NCI-H2081 treated with DMSO at 0.1 percent for 48 hours (cell line): ENCODE measurements around the gene CR2.
"Not testable (repeated sequence)": the region's sequence is repeated elsewhere in the genome, so short reads cannot be mapped to it uniquely, and the experiment has no call there.

Experiments
- DNase-seq: peaks from one replicate; lab custom pipeline; 2025; lab: John Stamatoyannopoulos, UW

The CR2 gene

DNA sequence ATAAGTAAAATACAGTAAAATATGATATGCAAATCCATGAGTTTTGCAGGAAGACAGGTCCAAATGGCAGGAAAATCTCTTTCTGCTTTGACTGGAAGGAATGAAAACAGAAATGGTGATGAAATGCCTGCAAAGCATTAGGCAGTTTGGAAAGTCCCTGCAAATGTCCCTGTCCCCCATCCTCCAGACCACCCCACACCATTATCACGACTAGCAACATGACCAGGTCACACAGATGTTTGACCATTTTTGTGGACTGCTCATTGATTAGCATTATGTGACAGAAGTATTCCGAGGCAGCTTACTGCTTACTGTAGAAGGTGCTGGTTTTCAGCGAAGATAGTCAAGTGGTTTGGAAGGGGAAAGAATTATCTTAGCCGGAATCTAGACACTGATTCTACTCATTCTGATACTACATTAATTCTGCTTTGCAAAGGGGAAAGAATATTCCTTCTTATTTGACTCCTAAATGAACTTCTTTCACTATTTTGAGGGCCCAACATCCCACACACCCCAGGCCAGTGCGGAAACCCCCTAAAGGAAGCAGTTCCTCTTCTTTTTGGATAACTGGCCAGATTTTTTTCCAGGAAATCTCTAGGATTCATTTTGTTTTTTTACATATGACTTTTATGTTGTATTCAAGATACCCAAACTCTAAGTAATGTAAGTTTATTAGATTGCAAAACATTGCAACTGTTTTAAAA lies 9.5 kb upstream of the CR2 start:
- DNase-seq = no peak

DNA sequence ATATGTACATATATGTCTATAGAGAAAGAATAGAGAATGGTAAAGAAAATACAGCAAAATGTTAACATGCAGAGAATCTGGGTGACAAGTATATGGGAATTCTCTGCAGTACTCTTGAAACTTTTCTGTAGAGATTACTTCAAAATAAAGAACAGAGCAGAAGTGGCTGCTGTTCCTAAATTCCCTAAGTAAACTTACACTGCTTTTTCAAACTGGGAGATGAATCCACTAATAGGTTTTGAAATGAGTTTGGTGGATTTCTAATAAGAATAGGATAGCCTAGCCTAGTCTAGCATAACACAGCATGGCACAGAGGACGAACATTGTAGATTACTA lies 450 bp upstream of the CR2 start:
- no peak for DNase-seq

GRCh38 chr1:207455183-207455754 lies 1.1 kb downstream of the CR2 start:
- DNase-seq = no peak

GRCh38 chr1:207458414-207458813 lies 4.3 kb downstream of the CR2 start:
- no peak for DNase-seq

- no peak for DNase-seq
Measured at GRCh38 chr1:207459008-207459407, 4.9 kb downstream of the CR2 start.

DNA sequence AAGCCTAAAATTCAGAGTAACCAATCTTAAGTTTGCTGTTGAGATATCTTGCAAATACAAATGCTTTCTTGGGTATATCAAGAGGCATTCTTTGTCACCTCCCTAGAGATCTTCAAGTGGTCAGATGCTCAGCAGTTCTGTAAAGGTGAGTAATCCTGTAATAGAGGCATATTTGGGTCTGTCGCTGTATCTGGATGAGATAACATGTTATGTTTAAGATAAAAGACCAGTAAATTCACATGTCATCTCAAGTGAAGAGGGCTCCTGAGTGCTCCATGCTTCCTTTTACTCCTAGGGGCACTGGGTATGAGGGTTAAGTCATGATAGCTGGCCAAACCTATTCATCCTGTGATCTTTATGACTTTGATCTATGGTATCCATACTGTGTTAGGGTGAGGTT lies 7.5 kb downstream of the CR2 start:
- no peak for DNase-seq

- DNase-seq = no peak
Measured at GRCh38 chr1:207462535-207462934, 8.4 kb downstream of the CR2 start.

- DNase-seq = no peak
Measured at GRCh38 chr1:207463021-207463420, 8.9 kb downstream of the CR2 start.

DNA sequence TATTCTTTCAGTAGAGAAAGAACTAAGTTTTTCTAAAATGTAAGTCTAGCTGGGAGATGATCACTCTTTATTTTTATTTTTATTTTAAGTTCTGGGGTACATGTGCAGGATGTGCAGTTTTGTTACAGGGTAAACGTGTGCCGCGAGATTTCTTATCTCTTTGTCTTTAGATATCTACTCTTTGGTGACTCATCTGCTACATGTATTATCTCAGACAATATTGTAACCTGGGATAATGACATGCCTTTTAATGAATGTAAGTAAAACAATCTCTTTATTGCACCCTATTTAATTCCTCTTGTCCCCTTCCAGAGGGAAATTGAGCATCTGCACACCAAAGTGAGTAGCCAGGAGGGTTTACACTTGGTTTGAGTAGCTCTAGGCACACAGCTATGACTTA lies 9.4 kb downstream of the CR2 start:
- DNase-seq = no peak

DNA sequence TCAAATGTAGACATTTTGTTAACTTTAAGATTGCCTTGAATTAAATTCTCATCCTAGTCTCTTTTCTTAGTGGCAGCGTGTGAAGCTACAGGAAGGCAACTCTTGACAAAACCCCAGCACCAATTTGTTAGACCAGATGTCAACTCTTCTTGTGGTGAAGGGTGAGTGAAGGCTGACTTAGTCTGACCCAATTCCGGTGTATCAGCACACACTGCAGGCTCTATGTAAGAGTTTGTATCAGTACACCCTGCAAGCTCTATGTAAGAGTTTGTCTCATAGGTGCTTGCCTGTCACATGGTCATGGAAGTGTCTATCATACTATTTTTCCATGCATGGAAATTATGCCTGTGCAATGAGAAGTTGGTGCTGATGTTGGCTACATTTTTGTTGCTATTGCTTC lies 16.8 kb downstream of the CR2 start:
- DNase-seq = no peak

DNA sequence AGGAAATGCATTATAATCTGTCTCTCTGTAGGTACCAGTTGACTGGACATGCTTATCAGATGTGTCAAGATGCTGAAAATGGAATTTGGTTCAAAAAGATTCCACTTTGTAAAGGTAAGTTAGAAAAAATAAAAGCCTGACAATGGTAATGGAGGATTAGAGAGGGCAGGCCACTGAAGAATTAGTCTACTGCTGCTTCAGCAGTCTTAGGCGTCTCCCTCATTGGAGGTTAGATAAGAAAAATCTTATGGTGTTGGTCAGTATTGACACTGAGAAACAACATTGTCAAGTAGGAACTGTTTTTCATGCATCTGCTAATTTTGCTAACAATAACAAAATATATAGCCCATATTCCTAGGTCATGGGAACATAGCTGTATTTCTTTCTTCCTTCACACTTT lies 20.1 kb downstream of the CR2 start:
- DNase-seq = no peak

- DNase-seq = no peak
Measured at GRCh38 chr1:207486198-207486597, 32.1 kb downstream of the CR2 start.

GRCh38 chr1:207487636-207488035 lies 33.5 kb downstream of the CR2 start:
- no peak for DNase-seq

- no peak for DNase-seq
Measured at GRCh38 chr1:207493212-207493611, 39.1 kb downstream of the CR2 start.

- no peak for DNase-seq
Measured at GRCh38 chr1:207494171-207494570, 40.0 kb downstream of the CR2 start.

GRCh38 chr1:207495281-207495680 lies 41.2 kb downstream of the CR2 start:
- not testable (repeated sequence) for DNase-seq

- DNase-seq = no peak
Measured at GRCh38 chr1:207495801-207496792, 42.0 kb downstream of the CR2 start, which contains the start of gene CR1. TSS of gene CR1 (plus strand) at chr1:207496157. CDS start at chr1:207496268, 111 bp downstream.

DNA sequence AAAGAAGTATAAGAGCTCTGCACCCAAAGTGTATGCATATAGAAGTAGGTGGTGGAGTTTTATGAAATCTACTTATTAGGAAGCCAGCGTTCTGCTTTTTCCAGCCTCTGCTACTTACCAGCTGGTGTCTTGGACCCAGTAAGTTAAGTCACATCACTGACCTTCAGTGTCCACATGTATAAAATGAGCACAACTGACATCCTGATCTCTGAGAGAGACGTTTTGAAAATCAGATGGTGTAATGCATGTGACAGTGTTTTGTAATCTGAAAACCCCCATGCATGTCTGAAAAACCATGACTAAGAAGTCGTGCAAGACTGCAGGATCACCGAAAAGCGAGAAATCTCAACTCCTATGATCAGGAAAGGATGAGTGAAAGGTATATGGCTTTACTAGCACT lies 43.8 kb downstream of the CR2 start:
- DNase-seq = no peak

GRCh38 chr1:207499573-207499972 lies 45.4 kb downstream of the CR2 start:
- peak; percentile 51 for DNase-seq

DNA sequence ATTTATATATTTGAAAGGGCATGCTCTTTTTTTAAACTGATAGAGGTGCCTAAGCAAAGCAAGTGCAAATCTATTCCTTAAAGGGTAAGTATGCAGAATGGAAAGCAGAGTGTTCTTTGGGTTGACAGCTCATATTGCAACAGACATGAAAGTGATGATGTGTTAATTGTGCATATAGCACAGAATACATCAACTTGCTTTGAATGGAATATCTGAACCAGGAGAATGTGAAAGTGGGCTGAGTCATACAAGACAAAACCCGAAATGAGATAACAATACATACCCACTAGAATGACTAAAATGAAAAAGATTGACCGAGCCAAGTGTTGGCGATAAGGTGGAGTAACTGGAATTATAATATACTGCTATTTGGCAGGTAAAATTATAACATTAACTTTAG lies 46.2 kb downstream of the CR2 start:
- DNase-seq = no peak

DNA sequence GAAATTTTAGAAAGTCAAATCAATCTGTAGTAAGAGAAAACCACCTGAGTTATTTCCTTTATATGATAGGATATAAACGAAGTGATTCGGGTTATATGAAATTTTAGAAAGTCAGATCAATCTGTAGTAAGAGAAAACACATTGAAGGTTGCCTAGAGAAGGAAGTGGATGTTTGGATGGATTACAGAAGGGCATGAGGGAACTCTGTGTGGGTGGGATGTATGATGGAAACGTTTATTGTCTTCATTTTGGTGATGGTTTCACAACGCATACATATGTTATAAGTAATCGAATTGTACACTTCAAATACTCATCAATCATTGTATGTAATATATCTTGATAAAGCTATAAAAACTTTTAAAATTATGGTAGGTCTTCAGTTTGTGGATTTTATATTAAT lies 46.9 kb downstream of the CR2 start:
- DNase-seq = no peak

DNA sequence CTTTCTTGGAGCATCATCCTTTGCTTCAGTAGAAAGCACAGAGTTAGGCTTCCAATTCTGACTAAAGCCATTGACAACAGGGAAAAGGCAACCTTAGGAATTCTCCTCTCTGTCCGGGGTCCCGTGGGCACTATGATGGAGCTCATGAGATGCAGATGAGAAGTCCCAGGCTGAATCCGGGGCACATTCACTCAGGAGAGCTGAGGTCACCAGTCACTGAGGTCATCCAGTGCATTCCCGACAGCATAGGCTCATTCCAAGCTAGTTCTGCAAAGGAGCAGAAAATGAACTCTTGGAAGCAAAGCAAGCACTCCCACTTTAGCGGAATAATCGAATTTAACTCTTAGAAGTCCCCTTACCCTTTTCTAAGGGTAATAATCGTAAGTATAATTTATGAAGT lies 48.6 kb downstream of the CR2 start:
- no peak for DNase-seq

- no peak for DNase-seq
Measured at GRCh38 chr1:207503950-207504349, 49.8 kb downstream of the CR2 start.
